ENCODE data around the gene PF4V1.

PF4V1 gene

GRCh38 chr4:73885574-73886267 lies 32.6 kb downstream of the PF4V1 start:
- H3K9me3 ChIP-seq (ENCODE audit: insufficient read depth, low read length, severe bottlenecking): no peaks in the 10 kb centered on the region
- H3K27me3 ChIP-seq (ENCODE audit: insufficient read depth, low read length, poor library complexity): no peaks in the 10 kb centered on the region
- H3K79me2 ChIP-seq (ENCODE audit: insufficient read depth, low read length): no peaks in the 10 kb centered on the region
- H3K36me3 ChIP-seq (ENCODE audit: insufficient read depth, low read length): no peaks in the 10 kb centered on the region
- no peaks in the 10 kb centered on the region for H4K20me1 ChIP-seq (ENCODE audit: insufficient read depth, low read length)
- ATAC-seq (ENCODE audit: insufficient read depth, low read depth) (no peak), DNase-seq (no peak)
- H3K4me3 ChIP-seq (ENCODE audit: low read depth in 1 of 2, low read length in 2 of 2): no peak overlapping the region
- no peak overlapping the region for H3K27ac ChIP-seq (ENCODE audit: low read length)
- TF ChIP-seq, protein P1, sequence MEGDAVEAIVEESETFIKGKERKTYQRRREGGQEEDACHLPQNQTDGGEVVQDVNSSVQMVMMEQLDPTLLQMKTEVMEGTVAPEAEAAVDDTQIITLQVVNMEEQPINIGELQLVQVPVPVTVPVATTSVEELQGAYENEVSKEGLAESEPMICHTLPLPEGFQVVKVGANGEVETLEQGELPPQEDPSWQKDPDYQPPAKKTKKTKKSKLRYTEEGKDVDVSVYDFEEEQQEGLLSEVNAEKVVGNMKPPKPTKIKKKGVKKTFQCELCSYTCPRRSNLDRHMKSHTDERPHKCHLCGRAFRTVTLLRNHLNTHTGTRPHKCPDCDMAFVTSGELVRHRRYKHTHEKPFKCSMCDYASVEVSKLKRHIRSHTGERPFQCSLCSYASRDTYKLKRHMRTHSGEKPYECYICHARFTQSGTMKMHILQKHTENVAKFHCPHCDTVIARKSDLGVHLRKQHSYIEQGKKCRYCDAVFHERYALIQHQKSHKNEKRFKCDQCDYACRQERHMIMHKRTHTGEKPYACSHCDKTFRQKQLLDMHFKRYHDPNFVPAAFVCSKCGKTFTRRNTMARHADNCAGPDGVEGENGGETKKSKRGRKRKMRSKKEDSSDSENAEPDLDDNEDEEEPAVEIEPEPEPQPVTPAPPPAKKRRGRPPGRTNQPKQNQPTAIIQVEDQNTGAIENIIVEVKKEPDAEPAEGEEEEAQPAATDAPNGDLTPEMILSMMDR (IDR thresholded peaks at IDR 0.05; ENCODE audit: borderline replicate concordance, extremely low read depth, low read length, poor library complexity, severe bottlenecking): no peak
- no peak for TF ChIP-seq EZH2 (IDR thresholded peaks at IDR 0.05; ENCODE audit: borderline replicate concordance, low read depth, low read length, severe bottlenecking)
- peak overlapping the region; percentile 23; the same call in 1 of the 2 replicates for H2AFZ ChIP-seq (ENCODE audit: low read depth, low read length)
- H3K9ac ChIP-seq (ENCODE audit: low read depth, low read length): no peak overlapping the region
- H3K4me1 ChIP-seq (ENCODE audit: insufficient read depth, low read length): peaks cover 16% of the 10 kb centered on the region
- no peak overlapping the region for H3K4me2 ChIP-seq (ENCODE audit: insufficient read depth, low read length)

DNA sequence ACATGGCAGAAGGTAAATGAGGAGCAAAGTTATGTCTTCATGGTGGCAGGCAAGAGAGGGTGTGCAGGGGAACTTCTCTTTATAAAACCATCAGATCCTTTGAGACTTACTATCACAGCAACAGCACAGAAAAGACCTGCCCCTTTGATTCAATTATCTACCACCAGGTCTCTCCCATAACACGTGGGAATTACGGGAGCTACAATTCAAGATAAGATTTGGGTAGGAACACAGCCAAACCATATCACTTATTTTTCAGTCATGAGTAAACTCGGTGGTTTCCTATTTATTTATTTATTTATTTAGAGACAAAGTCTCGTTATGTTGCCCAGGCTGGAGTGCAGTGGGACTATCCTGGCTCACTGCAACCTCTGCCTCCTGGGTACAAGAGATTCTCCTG lies 38.2 kb downstream of the PF4V1 start:
- no peaks in the 10 kb centered on the region for H3K9me3 ChIP-seq (ENCODE audit: insufficient read depth, low read length, severe bottlenecking)
- no peak overlapping the region for H3K4me3 ChIP-seq (ENCODE audit: low read depth in 1 of 2, low read length in 2 of 2)
- H3K27me3 ChIP-seq (ENCODE audit: insufficient read depth, low read length, poor library complexity): no peaks in the 10 kb centered on the region
- H3K36me3 ChIP-seq (ENCODE audit: insufficient read depth, low read length): no peaks in the 10 kb centered on the region
- H3K4me1 ChIP-seq (ENCODE audit: insufficient read depth, low read length): no peaks in the 10 kb centered on the region
- no peaks in the 10 kb centered on the region for H4K20me1 ChIP-seq (ENCODE audit: insufficient read depth, low read length)
- no peak overlapping the region for H3K27ac ChIP-seq (ENCODE audit: low read length)
- H2AFZ ChIP-seq (ENCODE audit: low read depth, low read length): no peak overlapping the region
- no peak overlapping the region for H3K9ac ChIP-seq (ENCODE audit: low read depth, low read length)
- DNase-seq (no peak), ATAC-seq (ENCODE audit: insufficient read depth, low read depth) (no peak)
- no peak for TF ChIP-seq EZH2 (IDR thresholded peaks at IDR 0.05; ENCODE audit: borderline replicate concordance, low read depth, low read length, severe bottlenecking)
- TF ChIP-seq, protein P1 (IDR thresholded peaks at IDR 0.05; ENCODE audit: borderline replicate concordance, extremely low read depth, low read length, poor library complexity, severe bottlenecking): no peak
- H3K79me2 ChIP-seq (ENCODE audit: insufficient read depth, low read length): no peaks in the 10 kb centered on the region
- H3K4me2 ChIP-seq (ENCODE audit: insufficient read depth, low read length): no peak overlapping the region

- Histone ChIP-seq H4K20me1 (ENCODE audit: insufficient read depth, low read length) (no peaks in the 10 kb centered on the region), H3K9ac (ENCODE audit: low read depth, low read length) (no peak overlapping the region), H3K36me3 (ENCODE audit: insufficient read depth, low read length) (no peaks in the 10 kb centered on the region), H3K4me1 (ENCODE audit: insufficient read depth, low read length) (no peaks in the 10 kb centered on the region), H3K27me3 (ENCODE audit: insufficient read depth, low read length, poor library complexity) (no peaks in the 10 kb centered on the region), H3K27ac (ENCODE audit: low read length) (no peak overlapping the region), H3K4me2 (ENCODE audit: insufficient read depth, low read length) (no peak overlapping the region), H2AFZ (ENCODE audit: low read depth, low read length) (no peak overlapping the region), H3K4me3 (ENCODE audit: low read depth in 1 of 2, low read length in 2 of 2) (no peak overlapping the region), H3K79me2 (ENCODE audit: insufficient read depth, low read length) (no peaks in the 10 kb centered on the region), H3K9me3 (ENCODE audit: insufficient read depth, low read length, severe bottlenecking) (no peaks in the 10 kb centered on the region)
- DNase-seq (no peak), ATAC-seq (ENCODE audit: insufficient read depth, low read depth) (no peak)
- TF ChIP-seq, protein P1 (IDR thresholded peaks at IDR 0.05; ENCODE audit: borderline replicate concordance, extremely low read depth, low read length, poor library complexity, severe bottlenecking): no peak
- TF ChIP-seq EZH2 (IDR thresholded peaks at IDR 0.05; ENCODE audit: borderline replicate concordance, low read depth, low read length, severe bottlenecking): no peak
Measured at GRCh38 chr4:73891739-73892405, 38.8 kb downstream of the PF4V1 start.
